Inflammatory macrophage treated with lipopolysaccharide for 1 hour (primary cell): Measurements from ENCODE around the gene RUNX2.
"Not testable (repeated sequence)": the region's sequence is repeated elsewhere in the genome, so short reads cannot be mapped to it uniquely, and the experiment has no call there.

Source experiments
- DNase-seq, 2 donors: peaks; one replicate each; pipeline ENCODE4 v3.0.0-alpha.2; 2020 to 2022

The RUNX2 gene

DNA sequence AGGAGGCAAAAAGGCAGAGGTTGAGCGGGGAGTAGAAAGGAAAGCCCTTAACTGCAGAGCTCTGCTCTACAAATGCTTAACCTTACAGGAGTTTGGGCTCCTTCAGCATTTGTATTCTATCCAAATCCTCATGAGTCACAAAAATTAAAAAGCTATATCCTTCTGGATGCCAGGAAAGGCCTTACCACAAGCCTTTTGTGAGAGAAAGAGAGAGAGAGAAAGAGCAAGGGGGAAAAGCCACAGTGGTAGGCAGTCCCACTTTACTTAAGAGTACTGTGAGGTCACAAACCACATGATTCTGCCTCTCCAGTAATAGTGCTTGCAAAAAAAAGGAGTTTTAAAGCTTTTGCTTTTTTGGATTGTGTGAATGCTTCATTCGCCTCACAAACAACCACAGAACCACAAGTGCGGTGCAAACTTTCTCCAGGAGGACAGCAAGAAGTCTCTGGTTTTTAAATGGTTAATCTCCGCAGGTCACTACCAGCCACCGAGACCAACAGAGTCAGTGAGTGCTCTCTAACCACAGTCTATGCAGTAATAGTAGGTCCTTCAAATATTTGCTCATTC, at the start of gene RUNX2:
Gene RUNX2 (plus strand): TSS at position 375 of the 567 bp plus-strand sequence. CDS start 397 bp downstream, outside the sequence.
- peak; percentile 14 to 20 for DNase-seq

DNA sequence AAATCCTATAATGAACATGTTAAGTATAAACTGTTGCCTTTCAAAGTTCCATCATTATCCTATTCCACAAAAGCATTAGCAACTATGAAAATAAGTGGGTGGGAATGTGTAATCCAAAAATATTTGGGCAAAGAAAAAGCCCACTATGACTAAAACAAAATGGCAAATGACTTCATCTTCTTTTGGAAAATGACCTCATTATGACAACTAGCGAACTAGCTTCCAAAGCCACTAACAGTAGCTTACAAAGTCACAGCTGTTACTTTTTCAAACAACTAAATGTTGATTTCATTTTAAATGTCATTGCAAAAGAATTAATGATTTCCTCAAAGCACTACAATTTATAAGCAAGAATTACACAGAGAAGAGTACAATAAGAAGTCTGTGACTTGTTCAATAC, 49.8 kb upstream of the RUNX2 start:
- no peak for DNase-seq

DNA sequence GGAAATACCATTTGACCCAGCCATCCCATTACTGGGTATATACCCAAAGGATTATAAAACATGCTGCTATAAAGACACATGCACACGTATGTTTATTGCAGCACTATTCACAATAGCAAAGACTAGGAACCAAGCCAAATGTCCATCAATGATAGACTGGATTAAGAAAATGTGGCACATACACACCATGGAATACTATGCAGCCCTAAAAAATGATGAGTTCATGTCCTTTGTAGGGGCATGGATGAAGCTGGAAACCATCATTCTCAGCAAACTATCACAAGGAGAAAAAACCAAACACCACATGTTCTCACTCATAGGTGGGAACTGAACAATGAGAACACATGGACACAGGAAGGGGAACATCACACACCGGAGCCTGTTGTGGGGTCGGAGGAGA, 41.4 kb upstream of the RUNX2 start:
- not testable (repeated sequence) for DNase-seq

DNA sequence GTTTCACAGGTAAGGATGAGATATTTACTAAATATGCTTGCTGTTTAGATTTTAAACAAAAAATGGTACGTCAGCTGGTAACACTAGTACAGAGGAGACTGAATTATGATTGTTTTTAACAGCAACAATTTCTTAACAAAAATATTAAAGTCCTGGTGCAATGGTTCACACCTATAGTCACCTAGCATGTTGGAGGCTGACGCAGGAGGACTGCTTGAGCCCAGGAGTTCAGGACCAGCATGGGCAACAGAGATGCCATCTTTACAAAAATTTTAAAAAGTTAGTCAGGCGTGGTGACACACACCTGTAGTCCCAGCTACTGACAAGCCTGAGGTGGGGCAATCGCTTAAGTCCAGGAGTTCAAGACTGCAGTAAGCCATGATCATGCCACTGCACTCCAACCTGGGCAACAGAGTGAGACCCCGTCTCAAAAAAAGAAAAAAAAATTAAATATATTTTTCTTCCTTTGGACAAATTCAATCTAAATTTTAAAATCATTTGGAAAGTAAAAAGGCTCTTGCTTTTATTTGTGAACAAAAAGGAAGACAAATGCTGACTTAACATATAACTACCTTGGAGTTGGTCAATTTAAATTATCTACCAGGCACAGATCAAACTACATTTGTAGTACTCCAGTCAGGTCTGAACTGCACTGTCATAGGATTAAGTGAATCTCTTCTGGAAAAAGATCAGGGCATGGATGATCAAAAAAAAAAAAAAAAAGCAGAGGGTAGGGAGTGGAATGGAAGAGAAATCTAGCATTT, 38.2 kb upstream of the RUNX2 start:
- no peak for DNase-seq

DNA sequence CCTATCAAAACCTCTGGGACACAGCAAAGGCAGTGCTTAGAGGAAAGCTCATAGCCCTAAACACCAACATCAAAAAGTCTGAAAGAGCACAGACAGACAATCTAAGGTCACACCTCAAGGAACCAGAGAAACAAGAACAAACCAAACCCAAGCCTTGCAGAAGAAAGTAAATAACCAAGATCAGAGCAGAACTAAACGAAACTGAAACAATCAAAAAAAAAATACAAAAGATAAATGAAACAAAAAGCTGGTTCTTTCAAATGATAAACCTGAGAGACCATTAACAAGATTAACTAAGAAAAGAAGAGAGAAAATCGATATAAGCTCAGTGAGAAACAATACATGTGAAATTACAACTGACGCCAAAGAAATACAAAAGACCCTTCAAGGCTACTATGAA, 34.8 kb upstream of the RUNX2 start:
- no peak for DNase-seq

DNA sequence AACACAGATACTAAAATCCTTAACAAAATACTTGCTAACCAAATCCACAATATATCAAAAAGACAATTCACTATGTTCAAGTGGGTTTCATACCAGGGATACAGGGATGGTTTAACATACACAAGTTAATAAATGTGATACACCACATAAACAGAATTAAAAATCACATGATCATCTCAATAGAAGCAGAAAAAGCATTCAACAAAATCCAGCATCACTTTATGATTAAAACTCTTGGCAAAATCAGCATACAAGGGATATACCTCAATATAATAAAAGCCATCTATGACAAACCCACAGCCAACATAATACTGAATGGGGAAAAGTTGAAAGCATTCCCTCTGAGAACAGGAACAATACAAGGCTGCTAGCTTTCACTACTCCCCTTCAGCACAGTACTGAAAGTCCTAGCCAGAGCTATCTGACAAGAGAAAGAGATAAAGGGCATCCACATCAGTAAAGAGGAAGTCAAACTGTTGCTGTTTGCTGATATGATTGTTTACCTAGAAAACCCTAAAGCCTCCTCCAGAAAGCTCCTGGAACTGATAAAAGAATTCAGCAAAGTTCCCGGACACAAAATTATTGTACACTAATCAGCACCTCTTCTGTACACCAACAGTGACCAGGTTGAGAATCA, 33.9 kb upstream of the RUNX2 start:
- DNase-seq, result not testable (repeated sequence)

DNA sequence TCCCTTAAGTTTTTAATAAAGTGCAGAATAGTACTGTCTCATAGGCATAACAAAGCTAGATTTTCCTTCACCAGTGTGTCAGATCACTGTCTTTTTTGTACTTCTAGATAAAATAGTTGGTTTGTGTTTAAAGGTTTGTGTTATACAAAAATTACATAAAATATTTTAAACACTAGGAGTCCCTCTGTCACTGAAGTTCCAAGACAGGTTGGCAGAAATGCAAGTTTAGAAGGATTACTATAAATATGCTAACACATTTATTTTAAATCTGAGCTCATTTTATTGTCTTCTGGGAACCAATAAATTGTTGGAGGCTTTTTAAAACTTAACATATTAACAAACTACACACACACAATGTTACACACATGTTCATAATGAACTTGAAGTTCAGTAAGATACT, 30.8 kb upstream of the RUNX2 start:
- DNase-seq, result no peak

DNA sequence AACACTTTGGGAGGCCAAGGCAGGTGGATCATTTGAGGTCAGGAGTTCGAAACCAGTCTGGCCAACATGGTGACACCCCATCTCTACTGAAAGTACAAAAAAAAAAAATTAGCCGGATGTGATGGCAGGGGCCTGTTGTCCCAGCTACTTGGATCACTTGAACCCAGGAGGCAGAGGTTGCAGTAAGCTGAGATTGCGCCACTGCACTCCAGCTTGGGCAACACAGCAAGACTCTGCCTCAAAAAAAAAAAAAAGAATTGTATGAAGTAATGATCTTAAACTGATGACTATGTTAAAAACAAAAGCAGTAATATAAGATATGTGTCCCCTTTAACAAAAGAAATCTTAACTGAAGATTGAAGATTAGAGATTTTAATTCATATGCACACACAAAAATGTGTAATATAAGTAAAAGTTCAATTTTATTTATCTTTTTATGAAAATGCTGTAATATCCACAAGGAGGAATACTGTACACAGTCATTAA, 29.0 kb upstream of the RUNX2 start:
- DNase-seq, result no peak

DNA sequence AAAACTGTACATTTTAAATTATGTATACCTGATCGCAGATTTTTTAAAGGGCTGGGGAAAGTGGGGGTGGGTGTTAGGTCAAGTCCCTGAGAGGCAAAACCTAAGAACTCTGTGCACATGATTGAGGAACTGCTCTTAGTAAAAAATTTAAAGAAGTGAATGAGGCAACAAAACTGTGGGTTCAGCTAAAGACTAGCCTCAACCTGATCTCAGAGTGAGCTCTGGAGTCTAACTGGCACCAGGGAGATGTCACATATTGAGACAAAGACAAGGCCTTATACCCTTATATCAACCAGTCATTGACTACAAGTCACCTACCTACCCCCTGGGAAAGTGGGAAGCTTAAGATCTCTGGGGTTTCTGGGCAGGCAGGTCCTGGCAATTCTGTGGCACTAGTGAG, 27.4 kb upstream of the RUNX2 start:
- DNase-seq, result peak; percentile 25 to 29

DNA sequence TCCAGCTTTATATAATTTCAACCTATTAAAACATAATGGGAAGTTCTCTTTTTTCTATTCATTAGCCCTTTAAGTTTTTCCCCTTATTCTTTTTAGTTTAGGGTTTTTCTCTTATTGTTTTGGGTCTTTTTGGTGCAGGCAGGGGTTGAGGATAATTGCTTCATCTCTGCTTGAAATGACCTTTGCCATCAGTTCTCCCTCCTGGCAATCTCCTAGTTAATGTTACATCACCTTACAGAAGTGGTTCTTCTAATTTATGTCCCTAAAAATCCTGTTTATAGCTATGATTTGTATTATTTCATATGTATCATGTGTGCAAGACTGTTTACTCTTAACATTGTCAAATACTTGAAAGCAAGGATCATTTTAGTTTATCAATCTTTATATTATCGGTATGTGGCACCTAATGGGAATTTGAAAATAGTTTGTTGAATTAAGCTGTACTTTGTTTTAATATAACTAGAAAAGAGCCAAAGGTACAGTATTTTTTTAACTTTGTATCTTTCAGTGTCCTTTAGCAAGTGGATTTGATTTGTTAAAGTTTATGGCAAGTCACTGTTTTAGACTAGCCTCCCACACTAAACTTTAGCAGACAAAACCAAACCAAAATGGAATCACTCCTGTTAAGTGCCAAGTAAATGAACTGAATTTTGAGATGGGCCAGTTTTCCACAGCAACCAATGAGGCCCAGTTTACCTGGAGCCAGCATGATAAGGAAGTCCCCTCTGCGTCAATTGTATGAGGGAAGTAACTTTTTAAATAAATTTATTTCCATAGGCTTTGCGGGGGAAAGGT, 26.6 kb upstream of the RUNX2 start:
- DNase-seq, result no peak

DNA sequence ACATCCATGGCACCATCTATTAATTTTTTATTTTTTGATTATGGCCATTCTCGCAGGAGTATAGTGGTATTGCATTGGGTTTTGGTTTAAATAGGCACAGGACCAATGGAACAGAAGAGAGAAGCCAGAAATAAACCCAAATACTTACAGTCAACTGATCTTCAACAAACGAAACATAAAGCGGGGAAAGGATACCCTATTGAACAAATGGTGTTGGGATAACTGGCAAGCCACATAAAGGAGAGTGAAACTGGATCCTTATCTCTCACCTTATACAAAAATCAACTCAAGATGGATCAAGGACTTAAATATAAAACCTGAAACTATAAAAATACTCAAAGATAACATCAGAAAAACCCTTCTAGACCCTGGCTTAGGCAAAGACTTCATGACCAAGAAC, 25.3 kb upstream of the RUNX2 start:
- no peak for DNase-seq

DNA sequence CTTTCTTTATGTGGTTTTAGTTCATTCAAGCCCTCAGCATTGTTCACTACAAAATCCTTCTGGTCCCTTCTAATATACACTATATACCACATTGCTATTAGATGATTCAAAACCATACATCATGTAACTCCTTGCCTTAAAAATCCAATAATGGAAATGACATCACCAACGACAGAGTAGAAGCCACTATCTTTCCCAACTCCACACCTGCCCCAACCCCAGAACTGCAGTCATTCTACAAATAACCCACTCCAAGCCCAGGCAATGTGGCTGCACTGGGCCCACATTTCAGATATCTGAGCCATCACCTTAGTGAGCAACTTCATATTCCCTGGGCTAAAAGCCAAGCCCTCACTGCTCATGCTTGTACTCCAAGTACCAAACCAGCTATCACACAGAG, 22.6 kb upstream of the RUNX2 start:
- no peak for DNase-seq

DNA sequence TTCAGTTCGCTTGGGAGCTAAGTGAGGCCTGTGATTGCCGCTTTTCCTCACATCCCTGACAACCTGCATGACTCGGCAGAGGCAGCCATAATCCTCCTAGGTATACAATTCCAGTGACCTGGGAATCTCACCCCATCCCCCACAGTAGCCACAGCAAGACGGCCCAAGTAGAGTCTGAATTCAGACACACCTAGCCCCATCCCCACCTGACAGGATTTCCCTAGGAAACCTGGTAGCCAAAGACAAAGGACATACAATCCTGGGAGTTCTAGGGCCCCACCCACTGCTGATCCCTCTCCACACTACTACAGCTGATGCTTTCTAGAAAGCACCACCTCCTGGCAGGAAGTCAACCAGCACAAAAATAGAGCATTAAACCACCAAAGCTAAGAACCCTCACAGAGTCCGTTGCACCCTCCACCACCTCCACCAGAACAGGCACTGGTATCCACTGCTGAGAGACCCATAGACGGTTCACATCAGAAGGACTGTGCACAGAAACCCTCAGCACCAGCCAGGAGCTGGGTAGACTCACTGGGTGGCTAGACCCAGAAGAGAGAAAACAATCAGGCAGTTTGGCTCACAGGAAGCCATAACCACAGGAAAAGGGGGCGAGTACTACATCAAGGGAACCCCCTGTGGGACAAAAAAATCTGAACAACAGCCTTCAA, 17.9 kb upstream of the RUNX2 start:
- no peak for DNase-seq

DNA sequence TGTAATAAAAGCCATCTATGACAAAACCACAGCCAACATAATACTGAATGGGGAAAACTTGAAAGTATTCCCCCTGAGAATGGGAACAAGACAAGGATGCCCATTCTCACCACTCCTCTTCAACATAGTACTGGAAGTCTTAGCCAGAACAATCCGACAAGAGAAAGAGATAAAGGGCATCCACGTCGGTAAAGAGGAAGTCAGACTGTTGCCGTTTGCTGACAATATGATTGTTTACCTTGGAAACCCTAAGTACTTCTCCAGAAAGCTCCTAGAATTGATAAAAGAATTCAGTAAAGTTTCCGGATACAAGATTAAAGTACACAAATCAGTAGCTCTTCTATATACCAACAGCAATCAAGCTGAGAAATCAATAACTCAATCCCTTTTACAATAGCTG, 14.0 kb upstream of the RUNX2 start:
- DNase-seq, result no peak

DNA sequence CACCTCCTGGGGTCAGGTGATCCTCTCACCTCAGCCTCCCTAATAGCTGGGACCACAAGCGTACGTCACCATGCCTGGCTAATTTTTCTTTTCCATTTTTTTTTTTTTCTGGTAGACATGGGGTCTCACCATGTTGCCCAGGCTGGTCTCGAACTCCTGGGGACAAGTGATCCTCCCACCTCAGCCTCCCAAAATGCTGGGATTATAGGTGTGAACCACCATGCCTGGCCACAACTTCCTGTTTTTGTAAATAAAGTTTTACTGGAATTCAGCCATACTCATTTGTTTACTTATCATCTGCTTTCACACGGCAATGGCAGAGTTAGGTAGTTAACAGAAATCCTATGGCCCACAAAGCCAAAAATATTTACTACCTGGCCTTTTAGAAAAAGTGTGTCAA, 7.8 kb upstream of the RUNX2 start:
- no peak for DNase-seq

DNA sequence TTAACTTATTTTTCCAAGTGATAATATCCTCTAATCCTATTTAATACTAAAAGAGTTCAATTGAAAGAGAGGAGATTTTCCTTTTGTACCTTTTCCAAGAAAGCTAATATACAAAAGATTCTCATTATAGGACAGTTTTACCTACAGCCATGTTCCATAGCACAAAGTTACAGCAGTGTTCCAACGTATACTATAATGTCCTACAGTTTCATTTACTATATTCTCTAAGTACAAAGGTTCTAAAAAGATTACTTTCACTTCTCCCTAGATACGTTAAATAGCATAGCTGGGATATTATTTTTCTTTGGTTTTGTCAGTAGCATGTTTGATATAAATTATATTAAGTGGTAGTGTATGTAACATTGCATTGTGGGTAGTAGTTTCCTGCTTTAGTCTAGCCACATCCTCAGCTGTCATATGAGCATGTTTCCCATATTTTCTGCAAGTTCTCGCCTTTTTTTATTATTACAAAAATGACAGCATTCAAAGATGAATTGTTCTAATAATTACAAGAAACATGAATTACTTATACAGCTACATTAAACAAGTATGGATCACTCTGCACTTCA, 4.4 kb upstream of the RUNX2 start:
- no peak for DNase-seq

DNA sequence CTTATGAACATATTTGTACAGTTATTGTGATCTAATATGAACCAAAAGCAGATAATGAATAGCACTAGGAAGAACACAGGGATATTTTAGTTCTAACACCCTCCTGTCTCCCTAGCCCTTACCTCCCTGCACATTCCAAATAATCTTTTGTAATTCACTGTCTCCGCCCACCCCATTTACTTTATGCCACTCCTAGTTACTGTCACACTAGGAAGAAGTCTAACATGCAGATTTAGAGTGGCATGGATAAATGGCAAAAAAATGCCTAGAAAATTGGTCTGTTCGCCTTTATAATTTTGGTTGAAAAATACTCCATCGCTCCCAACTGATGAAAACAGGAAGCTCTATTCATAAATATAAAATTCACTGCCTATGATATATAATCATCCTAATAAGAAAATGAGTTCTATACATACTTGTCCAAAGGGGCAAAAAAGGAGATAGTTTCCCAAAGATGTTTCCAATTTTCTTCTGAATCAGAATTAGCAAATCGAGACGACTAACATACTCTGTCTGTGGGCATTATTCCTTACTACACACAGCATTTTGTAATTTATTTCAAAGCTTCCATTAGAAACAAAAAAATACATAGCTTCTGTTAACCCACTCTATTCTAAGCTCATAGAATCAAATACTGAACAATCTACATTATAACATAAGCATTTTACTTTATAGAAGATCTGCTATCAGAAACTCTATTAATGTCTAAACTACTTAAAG, 1.3 kb upstream of the RUNX2 start:
- DNase-seq, result no peak

DNA sequence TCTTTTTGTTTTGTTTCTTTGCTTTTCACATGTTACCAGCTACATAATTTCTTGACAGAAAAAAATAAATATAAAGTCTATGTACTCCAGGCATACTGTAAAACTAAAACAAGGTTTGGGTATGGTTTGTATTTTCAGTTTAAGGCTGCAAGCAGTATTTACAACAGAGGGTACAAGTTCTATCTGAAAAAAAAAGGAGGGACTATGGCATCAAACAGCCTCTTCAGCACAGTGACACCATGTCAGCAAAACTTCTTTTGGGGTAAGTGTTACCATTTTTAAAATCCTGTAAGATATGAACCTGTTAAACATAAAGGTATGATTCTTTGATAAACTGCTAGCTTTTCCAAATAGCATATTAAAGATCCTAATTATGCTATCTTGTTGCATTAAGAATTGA, 393 bp downstream of the RUNX2 start:
- DNase-seq, result no peak

DNA sequence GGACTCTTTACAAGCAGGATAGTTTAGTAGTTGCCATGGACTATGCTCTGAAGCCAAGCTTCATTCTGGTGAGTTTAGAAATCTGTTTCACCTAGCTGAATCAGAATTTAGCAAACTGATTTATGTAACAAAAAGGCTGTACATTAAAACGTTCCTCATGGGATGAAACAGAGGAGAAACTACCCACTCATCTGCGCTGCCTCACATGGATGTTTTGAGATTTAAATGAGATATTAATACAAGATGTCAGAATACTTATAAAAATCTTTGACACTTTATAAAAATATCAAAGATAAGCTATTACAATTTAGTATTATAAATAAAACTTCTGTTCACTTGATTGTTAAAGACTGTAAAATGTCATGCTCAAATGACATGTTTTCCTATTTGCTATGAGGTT, 16.8 kb downstream of the RUNX2 start:
- no peak for DNase-seq

DNA sequence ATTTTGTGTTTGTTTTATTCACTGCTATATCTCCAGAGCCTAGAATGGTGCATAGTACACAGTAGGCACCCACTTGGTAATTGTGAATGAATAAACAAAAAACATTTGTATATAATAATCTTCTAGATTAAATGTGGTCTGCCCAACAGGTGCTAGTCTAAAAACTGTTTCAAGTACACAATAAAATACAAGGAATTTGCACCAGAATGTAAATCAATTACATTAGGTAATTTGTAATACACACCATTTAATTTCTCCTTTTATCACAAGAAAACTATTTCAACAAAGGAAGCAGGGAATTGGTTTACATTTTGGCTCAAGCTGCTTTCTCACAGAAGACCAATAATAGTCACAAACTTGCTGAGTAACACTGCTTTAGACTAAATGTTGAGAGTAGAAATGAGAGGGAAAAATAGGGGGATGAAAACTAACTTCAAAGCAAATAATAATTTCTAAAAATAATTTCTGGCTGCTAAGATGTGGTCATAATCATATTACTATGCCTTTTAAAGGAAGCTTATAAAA, 22.1 kb downstream of the RUNX2 start:
- DNase-seq, result no peak

DNA sequence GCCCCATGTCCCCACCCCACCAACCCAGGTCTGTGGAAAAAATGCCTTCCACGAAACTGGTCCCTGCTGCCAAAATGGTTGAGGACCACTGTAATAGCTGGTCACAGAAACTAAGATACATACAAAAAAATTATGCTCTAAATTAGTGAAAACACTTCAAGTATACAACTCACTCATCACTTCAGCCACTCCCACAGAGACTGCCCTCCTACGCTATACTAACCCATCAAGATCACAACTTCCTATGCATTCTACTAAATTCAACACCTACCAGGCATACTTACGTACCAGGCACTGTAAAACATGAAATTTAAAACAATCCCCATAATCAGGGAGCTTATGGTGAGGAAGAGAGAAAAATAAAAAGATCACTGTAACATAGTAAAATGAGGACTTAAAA, 22.9 kb downstream of the RUNX2 start:
- DNase-seq, result no peak

DNA sequence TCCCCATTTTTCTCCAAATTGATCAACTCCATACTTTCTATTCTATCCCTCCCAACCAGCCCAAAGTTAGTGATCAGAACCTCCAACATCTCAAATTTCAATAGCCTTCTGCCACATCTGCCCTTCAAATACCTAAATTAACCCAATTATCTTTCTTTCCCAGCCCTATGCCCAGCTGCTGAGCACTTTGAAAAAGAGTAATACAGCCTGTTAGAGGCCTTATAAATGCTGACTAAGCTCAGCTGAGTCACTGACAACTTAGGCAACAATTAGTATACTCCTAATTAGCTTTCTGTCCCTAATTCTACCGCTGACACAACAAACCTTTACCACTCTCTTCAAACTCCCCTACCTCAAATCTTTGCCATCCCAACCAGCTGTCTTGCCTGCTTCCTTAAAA, 23.5 kb downstream of the RUNX2 start:
- no peak for DNase-seq
